ENCODE data around the gene CKS1B.

GRCh38 chr1:155013632-155014031 is 39.2 kb downstream of the CKS1B start:
- TF ChIP-seq POLR2A (IDR thresholded peaks at IDR 0.05) (no peak), CTCF (IDR thresholded peaks at IDR 0.05) (no peak)
